Gastrocnemius medialis (tissue), 4 donors: ENCODE measurements around the gene CDAN1. TPM values are rescaled to one million over a fixed set of nuclear protein-coding genes. Genes with fewer than 3 reads are reported as not detected.

Source experiments
- ATAC-seq, 2 donors: fragments of 150-250 bp; one replicate each; pipeline ENCODE4 v1.9.1; 2016
- DNase-seq, 2 donors: peaks; one replicate each; pipeline ENCODE4 v3.0.0-alpha.2; 2019
- H3K27ac ChIP-seq, 4 donors: fragments of 200-600 bp; sonication (generic); 1 replicate in 1 of 4; 2 replicates in 3 of 4; pipeline ENCODE4 v1.5.1; 2016 to 2018; ENCODE audit warnings: mild to moderate bottlenecking in 2 of 4, moderate library complexity in 1 of 4
- H3K27me3 ChIP-seq, 3 donors: fragments of 200-600 bp; sonication (generic) in 2 of 3; 1 replicate in 1 of 3; 2 replicates in 2 of 3; pipeline versions ENCODE4 v1.5.1 to v1.6.0; 2016 to 2019; ENCODE audit warnings: mild to moderate bottlenecking in 1 of 3, moderate library complexity in 1 of 3
- H3K36me3 ChIP-seq, 2 donors: fragments of 200-600 bp; sonication (generic) in 1 of 2; one replicate each; pipeline ENCODE4 v1.5.1; 2017 to 2018
- H3K4me1 ChIP-seq, 2 donors: fragments of 200-600 bp; sonication (generic) in 1 of 2; one replicate each; pipeline ENCODE4 v1.5.1; 2016 to 2017; ENCODE audit warnings: mild to moderate bottlenecking in 2 of 2
- H3K4me3 ChIP-seq, 4 donors: fragments of 200-600 bp; sonication (generic) in 3 of 4; 1 replicate in 1 of 4; 2 replicates in 3 of 4; pipeline ENCODE4 v1.5.1; 2016 to 2019; ENCODE audit warnings: mild to moderate bottlenecking in 2 of 4
- H3K9me3 ChIP-seq, 3 donors: fragments of 200-600 bp; sonication (generic) in 2 of 3; 1 replicate in 1 of 3; 2 replicates in 2 of 3; pipeline ENCODE4 v1.5.1; 2016 to 2019
- POLR2A ChIP-seq, 2 donors: fragments of 450-650 bp; IDR thresholded peaks; one replicate each; pipeline ENCODE4 v1.6.1; 2017; ENCODE audit warnings: antibody characterized with exemption in 2 of 2, mild to moderate bottlenecking in 2 of 2, moderate library complexity in 2 of 2
- in situ Hi-C, 4 donors: fragments of 200-750 bp; cut with MboI; loops; one replicate each; pipeline versions ENCODE4 v1.15.0 to v1.8.0; 2017; ENCODE audit warnings: low sequenced_read_pairs in 4 of 4
- intact Hi-C: fragments of 100-400 bp; cut with DNase I; formaldehyde crosslinking; loops from one replicate; pipeline ENCODE4 v1.15.1; 2023; ENCODE audit warnings: low total_unique reads
- total RNA-seq, 4 donors: library from RNA; depleted of rRNA; stranded (reverse); fragments of >200 nt; gene quantifications; one replicate each; pipeline versions ENCODE4 v1.1.0 to v1.2.3, GENCODE V29; 2016
- TF ChIP-seq, protein P1 (sequence below), 5 experiments: fragments of 450-650 bp in 3 of 5; fragments of 200-600 bp in 2 of 5; sonication (generic) in 2 of 5; IDR thresholded peaks in 4 of 5; conservative IDR thresholded peaks in 1 of 5; 1 replicate in 4 of 5; 2 replicates in 1 of 5; pipeline ENCODE4 v1.5.1; 2016 to 2019; ENCODE audit warnings: antibody characterized with exemption in 5 of 5, mild to moderate bottlenecking in 3 of 5, moderate library complexity in 3 of 5

Gene CDAN1
- total RNA-seq, 4 donors from 2014 or later: 4.2 to 5.9 (median 5.1) TPM

DNA sequence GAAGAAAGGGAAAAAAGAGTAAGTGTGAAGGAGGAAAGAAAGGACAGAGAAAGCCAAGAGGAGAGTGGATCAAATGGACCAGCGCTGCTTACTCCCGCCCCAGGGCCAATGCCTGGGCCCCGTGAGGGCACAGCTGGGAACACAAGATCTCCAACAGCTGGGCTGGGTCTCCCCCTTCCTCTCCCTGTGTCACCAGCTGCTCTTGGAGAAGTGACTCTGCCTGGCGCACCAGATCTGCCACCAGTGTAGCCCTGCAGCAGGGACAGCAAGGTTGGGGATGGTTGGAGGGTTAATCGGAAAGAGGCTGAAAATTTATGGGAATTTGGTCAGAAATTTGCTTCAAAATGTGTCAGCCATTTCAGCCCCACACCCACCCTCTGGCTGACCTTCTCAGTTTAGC lies 8.4 kb downstream of the CDAN1 start:
- TF ChIP-seq, protein P1, sequence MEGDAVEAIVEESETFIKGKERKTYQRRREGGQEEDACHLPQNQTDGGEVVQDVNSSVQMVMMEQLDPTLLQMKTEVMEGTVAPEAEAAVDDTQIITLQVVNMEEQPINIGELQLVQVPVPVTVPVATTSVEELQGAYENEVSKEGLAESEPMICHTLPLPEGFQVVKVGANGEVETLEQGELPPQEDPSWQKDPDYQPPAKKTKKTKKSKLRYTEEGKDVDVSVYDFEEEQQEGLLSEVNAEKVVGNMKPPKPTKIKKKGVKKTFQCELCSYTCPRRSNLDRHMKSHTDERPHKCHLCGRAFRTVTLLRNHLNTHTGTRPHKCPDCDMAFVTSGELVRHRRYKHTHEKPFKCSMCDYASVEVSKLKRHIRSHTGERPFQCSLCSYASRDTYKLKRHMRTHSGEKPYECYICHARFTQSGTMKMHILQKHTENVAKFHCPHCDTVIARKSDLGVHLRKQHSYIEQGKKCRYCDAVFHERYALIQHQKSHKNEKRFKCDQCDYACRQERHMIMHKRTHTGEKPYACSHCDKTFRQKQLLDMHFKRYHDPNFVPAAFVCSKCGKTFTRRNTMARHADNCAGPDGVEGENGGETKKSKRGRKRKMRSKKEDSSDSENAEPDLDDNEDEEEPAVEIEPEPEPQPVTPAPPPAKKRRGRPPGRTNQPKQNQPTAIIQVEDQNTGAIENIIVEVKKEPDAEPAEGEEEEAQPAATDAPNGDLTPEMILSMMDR (IDR thresholded peaks at IDR 0.05 in 4 of 5, conservative IDR thresholded peaks at IDR 0.05 in 1 of 5): no peak
- TF ChIP-seq POLR2A (IDR thresholded peaks at IDR 0.05): no peak
- in situ Hi-C loops: no loop called here
- intact Hi-C loops: no loop called here
- Histone ChIP-seq H3K9me3 (no peaks in the 10 kb centered on the region), H3K36me3 (peaks cover 0 to 99% of the 10 kb centered on the region in 2 donors), H3K27me3 (no peaks in the 10 kb centered on the region), H3K4me3 (no peak overlapping the region), H3K4me1 (no peaks in the 10 kb centered on the region), H3K27ac (no peak overlapping the region)
- DNase-seq (no peak), ATAC-seq (no peak)

DNA sequence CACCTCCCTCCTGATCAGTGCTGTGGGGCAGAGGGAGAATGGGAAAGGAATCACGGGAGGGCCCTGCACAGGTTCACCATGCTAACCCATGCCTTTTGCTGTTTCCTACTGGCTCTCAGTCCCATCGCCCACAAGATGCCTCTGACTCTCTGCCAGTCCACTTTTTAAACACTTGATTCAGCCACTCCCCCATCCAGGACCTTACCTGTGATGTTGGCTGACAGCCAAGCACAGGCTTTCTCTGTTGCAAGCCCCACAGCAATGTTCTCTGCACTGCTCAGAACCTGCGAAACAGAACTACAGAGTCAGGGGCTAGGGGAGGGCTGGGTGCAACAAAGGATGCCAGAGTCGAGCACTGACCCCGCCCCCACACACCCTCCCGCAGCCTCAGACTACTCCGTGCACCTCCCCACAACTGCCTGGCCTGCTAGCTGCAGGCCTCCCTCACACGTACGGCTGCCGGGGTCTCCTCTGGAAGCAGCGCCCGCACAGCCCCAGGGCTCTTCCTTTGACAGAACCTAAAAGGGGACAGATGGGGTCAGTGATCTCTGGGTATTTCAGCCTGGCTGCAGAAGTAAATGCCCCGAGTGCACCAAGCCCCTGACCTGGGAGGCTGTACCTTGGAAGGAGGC lies 9.1 kb downstream of the CDAN1 start:
- no peak for ATAC-seq
- in situ Hi-C loops: no loop called here
- intact Hi-C loops: no loop called here

DNA sequence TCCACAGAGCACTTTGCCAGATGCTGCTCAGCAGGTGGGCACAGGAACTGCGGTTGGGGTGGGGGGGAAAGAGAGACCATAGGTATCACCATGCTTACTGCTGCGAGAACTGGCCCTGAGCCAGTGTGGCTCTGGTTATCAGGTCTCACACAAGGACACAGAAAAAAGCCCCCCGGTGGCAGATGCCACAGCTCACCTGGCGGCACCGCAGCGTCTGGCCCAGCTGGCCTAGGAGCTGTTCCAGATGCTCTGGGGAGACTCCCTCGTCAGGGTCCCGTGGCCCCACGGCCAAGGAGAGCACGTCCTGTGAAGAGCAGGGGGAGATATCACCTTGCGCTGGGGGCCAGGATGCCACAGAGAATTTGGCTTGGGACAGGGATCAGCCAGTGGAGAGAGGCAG lies 10.8 kb downstream of the CDAN1 start:
- TF ChIP-seq, protein P1 (IDR thresholded peaks at IDR 0.05 in 4 of 5, conservative IDR thresholded peaks at IDR 0.05 in 1 of 5): no peak
- no peak for TF ChIP-seq POLR2A (IDR thresholded peaks at IDR 0.05)
- DNase-seq: no peak
- no peak overlapping the region for H3K27ac ChIP-seq

More for the DNA sequence above, 9.1 kb downstream of the CDAN1 start:
- H3K27ac ChIP-seq: no peak overlapping the region
- H3K9me3 ChIP-seq: no peaks in the 10 kb centered on the region
- H3K27me3 ChIP-seq: no peaks in the 10 kb centered on the region
- TF ChIP-seq POLR2A (IDR thresholded peaks at IDR 0.05): no peak
- TF ChIP-seq, protein P1 (IDR thresholded peaks at IDR 0.05 in 4 of 5, conservative IDR thresholded peaks at IDR 0.05 in 1 of 5): no peak
- H3K4me1 ChIP-seq: no peaks in the 10 kb centered on the region
- peaks cover 0 to 99% of the 10 kb centered on the region in 2 donors for H3K36me3 ChIP-seq
- no peak for DNase-seq
- H3K4me3 ChIP-seq: no peak overlapping the region

DNA sequence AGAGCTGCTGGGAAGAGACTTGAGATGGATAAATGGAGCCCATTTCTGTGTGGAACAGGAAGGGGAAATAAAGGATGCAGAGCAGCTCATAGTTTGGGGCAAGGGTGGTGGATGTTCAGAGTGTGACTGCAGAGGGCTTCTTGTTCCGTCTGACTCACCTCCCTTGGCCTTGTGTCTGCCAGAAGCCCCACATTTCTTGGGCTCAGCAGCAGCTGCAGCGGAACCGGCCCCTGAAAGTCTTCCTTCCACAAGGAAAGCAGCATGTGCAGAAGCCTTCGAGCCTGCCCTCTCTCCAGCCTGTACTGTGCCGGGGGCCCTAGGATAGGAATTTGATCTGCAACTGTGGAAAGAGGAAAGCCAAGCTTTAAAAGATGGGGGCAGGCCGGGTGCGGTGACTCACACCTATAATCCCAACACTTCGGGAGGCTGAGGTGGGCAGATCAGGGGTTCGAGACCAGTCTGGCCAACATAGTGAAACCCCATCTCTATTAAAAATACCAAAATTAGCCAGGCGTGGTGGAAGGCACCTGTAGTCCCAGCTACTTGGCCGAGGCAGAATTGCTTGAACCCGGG lies 11.5 kb downstream of the CDAN1 start:
- Histone ChIP-seq H3K27ac (no peak overlapping the region), H3K4me3 (no peak overlapping the region), H3K4me1 (no peaks in the 10 kb centered on the region), H3K36me3 (peaks cover 0 to 97% of the 10 kb centered on the region in 2 donors), H3K9me3 (no peaks in the 10 kb centered on the region), H3K27me3 (no peaks in the 10 kb centered on the region)
- in situ Hi-C loops: no loop called here
- intact Hi-C loops: no loop called here
- TF ChIP-seq POLR2A (IDR thresholded peaks at IDR 0.05): no peak
- TF ChIP-seq, protein P1 (IDR thresholded peaks at IDR 0.05 in 4 of 5, conservative IDR thresholded peaks at IDR 0.05 in 1 of 5): no peak
- ATAC-seq (no peak), DNase-seq (no peak)

More for the DNA sequence above, 10.8 kb downstream of the CDAN1 start:
- in situ Hi-C loops: no loop called here
- H3K9me3 ChIP-seq: no peaks in the 10 kb centered on the region
- H3K36me3 ChIP-seq: peaks cover 0 to 97% of the 10 kb centered on the region in 2 donors
- ATAC-seq: no peak
- intact Hi-C loops: no loop called here
- no peak overlapping the region for H3K4me3 ChIP-seq
- H3K27me3 ChIP-seq: no peaks in the 10 kb centered on the region
- H3K4me1 ChIP-seq: no peaks in the 10 kb centered on the region
